ENCODE data around the gene SH3BP2. TPM values are rescaled to one million over a fixed set of nuclear protein-coding genes. Genes with fewer than 3 reads are reported as not detected.

SH3BP2 gene
- total RNA-seq, 1 experiment from 2014 or later: 52.8 TPM

DNA sequence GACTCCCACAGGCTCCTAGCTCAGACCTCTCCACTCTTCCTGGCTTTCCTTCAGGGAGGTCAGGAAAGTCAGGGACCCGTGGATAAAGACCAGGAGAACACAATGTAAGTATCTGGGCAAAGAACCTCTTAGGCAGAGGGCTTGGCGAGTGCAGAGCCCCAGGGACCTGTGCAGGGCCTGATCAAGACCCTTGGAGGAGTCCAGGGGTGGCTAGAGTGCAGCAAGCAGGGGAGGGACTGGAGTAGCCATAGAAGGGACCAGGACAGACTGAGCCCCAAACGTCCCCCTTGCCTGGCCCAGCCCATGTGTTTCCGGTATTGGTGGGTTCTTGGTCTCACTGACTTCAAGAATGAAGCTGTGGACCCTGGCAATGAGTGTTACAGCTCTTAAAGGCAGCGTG is 30.8 kb upstream of the SH3BP2 start:
- no peaks in the 10 kb centered on the region for H3K9me2 ChIP-seq (ENCODE audit: insufficient read depth)
- POLR2A ChIA-PET: interaction anchor here (0.9 kb wide), 1 partner anchor 173 kb away, joined by 3 read pairs; no protein-coding TSS in a partner anchor
- ATAC-seq (no peak), DNase-seq (ENCODE audit: low read depth, low spot score) (no peak)
- TF ChIP-seq EZH2 (IDR thresholded peaks at IDR 0.05) (no peak), EZH2phosphoT487 (IDR thresholded peaks at IDR 0.05; ENCODE audit: borderline replicate concordance) (no peak), ZNF274 (IDR thresholded peaks at IDR 0.05; ENCODE audit: low read depth, low read length) (no peak), MAX (IDR thresholded peaks at IDR 0.05) (no peak), REST (IDR thresholded peaks at IDR 0.05; ENCODE audit: low read depth) (no peak), RAD21 (IDR thresholded peaks at IDR 0.05; ENCODE audit: low read depth) (no peak), TCF7L2 (IDR thresholded peaks at IDR 0.05; ENCODE audit: borderline replicate concordance, extremely low read depth, insufficient read depth, insufficient read length) (no peak), POLR2AphosphoS5 (IDR thresholded peaks at IDR 0.05; ENCODE audit: low read depth, low read length) (no peak), EGR1 (IDR thresholded peaks at IDR 0.05; ENCODE audit: low read depth) (no peak), YY1 (IDR thresholded peaks at IDR 0.05; ENCODE audit: extremely low read depth, insufficient replicate concordance, low read depth, low read length) (no peak)
- TF ChIP-seq, protein P1, sequence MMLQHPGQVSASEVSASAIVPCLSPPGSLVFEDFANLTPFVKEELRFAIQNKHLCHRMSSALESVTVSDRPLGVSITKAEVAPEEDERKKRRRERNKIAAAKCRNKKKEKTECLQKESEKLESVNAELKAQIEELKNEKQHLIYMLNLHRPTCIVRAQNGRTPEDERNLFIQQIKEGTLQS (IDR thresholded peaks at IDR 0.05): no peak
- no peak overlapping the region for H2AFZ ChIP-seq (ENCODE audit: low read depth, low read length, poor library complexity, severe bottlenecking)
- peaks cover 12 to 30% of the 10 kb centered on the region in 2 experiments for H3K4me1 ChIP-seq (ENCODE audit: control insufficient read depth in 1 of 2, insufficient read depth in 2 of 2, low read length in 2 of 2)
- no peaks in the 10 kb centered on the region for H3K27me3 ChIP-seq (ENCODE audit: insufficient read depth, low read length)
- no peaks in the 10 kb centered on the region for H3K79me2 ChIP-seq (ENCODE audit: insufficient read depth, low read length)
- H3K4me2 ChIP-seq (ENCODE audit: low read length): peak overlapping the region; percentile 43
- H3K9ac ChIP-seq (ENCODE audit: low read length): no peak overlapping the region
- no peaks in the 10 kb centered on the region for H4K20me1 ChIP-seq (ENCODE audit: insufficient read depth)
- no peak overlapping the region for H3K27ac ChIP-seq (ENCODE audit: low read depth, low read length)
- no peaks in the 10 kb centered on the region for H3K36me3 ChIP-seq (ENCODE audit: control insufficient read depth in 1 of 2, insufficient read depth in 2 of 2, low read length in 2 of 2)
- BruUV-seq (replicated peaks): no TSS peak
- intact Hi-C loops (cut with micrococcal nuclease): no loop called here
- H3K4me3 ChIP-seq (replicated peaks in 1 of 2; ENCODE audit: low read depth in 1 of 2, low read length in 2 of 2): no peak overlapping the region
- no peaks in the 10 kb centered on the region for H3K9me3 ChIP-seq (ENCODE audit: control insufficient read depth in 1 of 2, insufficient read depth in 1 of 2, low read depth in 1 of 2, low read length in 2 of 2)
- CTCF ChIA-PET: interaction anchor here (1.3 kb wide), 1 partner anchor 248 kb away, joined by 3 read pairs; no protein-coding TSS in a partner anchor
- RAD21 ChIA-PET (ENCODE audit: low non-redundant PET in 1 of 2, low total read pairs in 2 of 2, uncharacterized antibody in 2 of 2, unreplicated experiment in 2 of 2): interaction anchor here in 1 of 2 experiments (1.0 kb wide), 1 partner anchor 173 kb away, joined by 3 read pairs; no protein-coding TSS in a partner anchor
